Fibroblast of the aortic adventitia (primary cell): ENCODE data around the gene EFNA5. TPM values are rescaled to one million over a fixed set of nuclear protein-coding genes. Genes with fewer than 3 reads are reported as not detected.

ENCODE experiments used
- DNase-seq: peaks from one replicate; pipeline ENCODE4 v3.0.0-alpha.2; 2010; ENCODE audit warnings: low read depth
- H3K4me3 ChIP-seq: 2 replicates; pipeline ENCODE4 v1.5.1; 2011; ENCODE audit warnings: low read depth, mild to moderate bottlenecking, control low read depth, low read length, moderate library complexity
- CTCF ChIP-seq: IDR thresholded peaks from 2 replicates; pipeline ENCODE4 v1.5.1; 2011; ENCODE audit warnings: mild to moderate bottlenecking, low read length, control low read depth, inconsistent platforms; ENCODE audit not compliant: insufficient read depth
- total RNA-seq: library from RNA; depleted of rRNA; stranded (reverse); fragments of >200 nt; gene quantifications from 2 replicates; pipeline ENCODE4 v1.2.3, GENCODE V29; 2012; ENCODE audit warnings: low replicate concordance

Gene EFNA5
- total RNA-seq, 1 donor = 33.1 TPM

DNA sequence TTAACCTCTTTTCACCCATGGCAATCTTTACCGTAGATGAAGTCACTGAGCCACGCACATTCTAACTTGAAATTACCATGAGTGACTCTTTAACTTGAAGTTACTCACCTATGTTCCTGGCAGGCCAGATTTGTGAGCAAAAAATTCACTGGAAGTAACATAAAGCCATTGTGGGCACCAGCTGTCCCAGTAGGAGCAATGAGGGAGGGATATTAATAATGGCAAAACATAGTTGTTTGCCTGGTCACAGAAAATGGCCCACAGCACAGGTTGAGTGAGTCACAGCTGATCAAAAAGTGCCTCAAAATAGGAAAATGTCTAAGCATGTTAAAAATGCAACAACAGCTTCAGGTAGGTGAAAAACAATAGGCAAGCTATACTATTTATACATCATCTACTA, 146.6 kb downstream of the EFNA5 start:
- no peak for TF ChIP-seq CTCF
- H3K4me3 ChIP-seq = no peak overlapping the region
- no peak for DNase-seq

GRCh38 chr5:107523029-107523680, 147.6 kb downstream of the EFNA5 start:
- no peak overlapping the region for H3K4me3 ChIP-seq
- no peak for DNase-seq
- no peak for TF ChIP-seq CTCF

DNA sequence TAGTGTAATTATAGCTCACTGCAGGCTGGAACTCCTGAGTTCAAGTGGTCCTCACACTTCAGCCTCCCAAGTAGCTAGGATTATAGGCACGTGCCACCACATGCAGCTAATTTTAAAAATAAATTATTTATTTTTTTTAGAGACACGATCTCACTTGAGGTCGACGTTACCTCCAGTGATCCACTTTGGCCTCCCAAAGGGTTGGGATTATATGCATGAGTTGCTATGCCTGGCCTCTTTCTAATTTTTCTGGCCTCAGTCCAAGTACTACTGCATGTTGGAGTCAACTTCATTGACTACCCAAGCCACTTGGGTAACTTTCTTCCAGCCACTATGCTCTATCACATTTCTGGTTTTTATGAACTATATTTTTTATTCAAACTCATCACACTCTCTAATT, 148.3 kb downstream of the EFNA5 start:
- no peak overlapping the region for H3K4me3 ChIP-seq
- no peak for TF ChIP-seq CTCF
- no peak for DNase-seq

DNA sequence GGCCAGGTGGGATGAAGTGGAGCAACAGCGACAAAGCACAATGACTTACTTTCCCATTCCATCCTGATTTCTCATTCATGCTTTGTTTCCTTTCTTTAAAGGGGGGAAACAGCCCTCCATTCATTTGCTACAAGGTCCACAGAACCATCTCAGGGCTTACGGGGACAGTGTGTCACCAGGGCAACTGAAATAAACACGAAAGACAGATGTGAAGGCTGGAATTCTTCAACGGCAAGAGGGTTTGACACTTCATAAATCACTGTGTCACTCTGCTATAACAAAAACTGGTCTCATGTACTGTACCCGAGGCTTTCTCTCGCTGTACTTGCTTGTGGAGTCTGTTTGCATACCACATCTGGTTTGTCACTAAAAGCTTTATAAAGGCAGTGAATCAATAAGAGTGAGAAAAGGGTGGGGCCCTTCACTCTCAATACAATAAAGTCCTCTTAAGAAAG, 150.8 kb downstream of the EFNA5 start:
- TF ChIP-seq CTCF = no peak
- peak; percentile 25 for DNase-seq
- no peak overlapping the region for H3K4me3 ChIP-seq

- no peak for TF ChIP-seq CTCF
- H3K4me3 ChIP-seq = no peak overlapping the region
- no peak for DNase-seq
Observed at GRCh38 chr5:107518616-107519015, 152.1 kb downstream of the EFNA5 start.

DNA sequence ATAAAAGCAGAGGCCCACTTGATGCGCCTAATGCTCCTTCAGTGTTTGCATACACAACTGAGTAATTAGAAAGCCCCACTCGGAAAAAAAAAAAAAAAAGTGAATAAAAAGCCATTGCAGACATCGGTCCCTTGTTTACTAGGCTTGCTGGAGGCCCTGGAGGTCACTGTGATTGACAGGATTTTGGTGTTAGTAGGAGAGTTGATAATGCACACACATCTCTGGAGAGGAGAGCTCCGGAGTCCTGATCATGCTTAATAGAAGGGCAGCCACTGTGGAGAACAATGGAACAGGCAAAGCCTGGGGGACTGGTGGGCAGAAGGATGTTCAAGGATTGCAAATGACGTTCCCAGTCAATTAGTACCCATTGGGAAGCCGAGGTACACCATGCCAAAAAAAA, 152.5 kb downstream of the EFNA5 start:
- no peak for DNase-seq
- TF ChIP-seq CTCF = no peak
- H3K4me3 ChIP-seq = no peak overlapping the region
